Measurements from ENCODE around the gene CLHC1.
"Not testable (repeated sequence)": the region's sequence is repeated elsewhere in the genome, so short reads cannot be mapped to it uniquely, and the experiment has no call there.

CLHC1 gene

GRCh38 chr2:55269645-55269990 lies 37.5 kb upstream of the CLHC1 start:
- peak overlapping the region; percentile 97 for H3K4me3 ChIP-seq (replicated peaks; ENCODE audit: insufficient read depth, low read length)
- peak overlapping the region; percentile 78 for H3K27ac ChIP-seq (replicated peaks)
- H3K27me3 ChIP-seq (ENCODE audit: insufficient read depth, poor library complexity, severe bottlenecking) = no peaks in the 10 kb centered on the region
- TF ChIP-seq, protein P1, sequence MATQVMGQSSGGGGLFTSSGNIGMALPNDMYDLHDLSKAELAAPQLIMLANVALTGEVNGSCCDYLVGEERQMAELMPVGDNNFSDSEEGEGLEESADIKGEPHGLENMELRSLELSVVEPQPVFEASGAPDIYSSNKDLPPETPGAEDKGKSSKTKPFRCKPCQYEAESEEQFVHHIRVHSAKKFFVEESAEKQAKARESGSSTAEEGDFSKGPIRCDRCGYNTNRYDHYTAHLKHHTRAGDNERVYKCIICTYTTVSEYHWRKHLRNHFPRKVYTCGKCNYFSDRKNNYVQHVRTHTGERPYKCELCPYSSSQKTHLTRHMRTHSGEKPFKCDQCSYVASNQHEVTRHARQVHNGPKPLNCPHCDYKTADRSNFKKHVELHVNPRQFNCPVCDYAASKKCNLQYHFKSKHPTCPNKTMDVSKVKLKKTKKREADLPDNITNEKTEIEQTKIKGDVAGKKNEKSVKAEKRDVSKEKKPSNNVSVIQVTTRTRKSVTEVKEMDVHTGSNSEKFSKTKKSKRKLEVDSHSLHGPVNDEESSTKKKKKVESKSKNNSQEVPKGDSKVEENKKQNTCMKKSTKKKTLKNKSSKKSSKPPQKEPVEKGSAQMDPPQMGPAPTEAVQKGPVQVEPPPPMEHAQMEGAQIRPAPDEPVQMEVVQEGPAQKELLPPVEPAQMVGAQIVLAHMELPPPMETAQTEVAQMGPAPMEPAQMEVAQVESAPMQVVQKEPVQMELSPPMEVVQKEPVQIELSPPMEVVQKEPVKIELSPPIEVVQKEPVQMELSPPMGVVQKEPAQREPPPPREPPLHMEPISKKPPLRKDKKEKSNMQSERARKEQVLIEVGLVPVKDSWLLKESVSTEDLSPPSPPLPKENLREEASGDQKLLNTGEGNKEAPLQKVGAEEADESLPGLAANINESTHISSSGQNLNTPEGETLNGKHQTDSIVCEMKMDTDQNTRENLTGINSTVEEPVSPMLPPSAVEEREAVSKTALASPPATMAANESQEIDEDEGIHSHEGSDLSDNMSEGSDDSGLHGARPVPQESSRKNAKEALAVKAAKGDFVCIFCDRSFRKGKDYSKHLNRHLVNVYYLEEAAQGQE (IDR thresholded peaks at IDR 0.05; ENCODE audit: insufficient replicate concordance, low read depth) = no peak
- TF ChIP-seq, protein P2, sequence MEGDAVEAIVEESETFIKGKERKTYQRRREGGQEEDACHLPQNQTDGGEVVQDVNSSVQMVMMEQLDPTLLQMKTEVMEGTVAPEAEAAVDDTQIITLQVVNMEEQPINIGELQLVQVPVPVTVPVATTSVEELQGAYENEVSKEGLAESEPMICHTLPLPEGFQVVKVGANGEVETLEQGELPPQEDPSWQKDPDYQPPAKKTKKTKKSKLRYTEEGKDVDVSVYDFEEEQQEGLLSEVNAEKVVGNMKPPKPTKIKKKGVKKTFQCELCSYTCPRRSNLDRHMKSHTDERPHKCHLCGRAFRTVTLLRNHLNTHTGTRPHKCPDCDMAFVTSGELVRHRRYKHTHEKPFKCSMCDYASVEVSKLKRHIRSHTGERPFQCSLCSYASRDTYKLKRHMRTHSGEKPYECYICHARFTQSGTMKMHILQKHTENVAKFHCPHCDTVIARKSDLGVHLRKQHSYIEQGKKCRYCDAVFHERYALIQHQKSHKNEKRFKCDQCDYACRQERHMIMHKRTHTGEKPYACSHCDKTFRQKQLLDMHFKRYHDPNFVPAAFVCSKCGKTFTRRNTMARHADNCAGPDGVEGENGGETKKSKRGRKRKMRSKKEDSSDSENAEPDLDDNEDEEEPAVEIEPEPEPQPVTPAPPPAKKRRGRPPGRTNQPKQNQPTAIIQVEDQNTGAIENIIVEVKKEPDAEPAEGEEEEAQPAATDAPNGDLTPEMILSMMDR (IDR thresholded peaks at IDR 0.05; ENCODE audit: insufficient read depth, low read length) = no peak
- TF ChIP-seq GABPA (IDR thresholded peaks at IDR 0.05; ENCODE audit: low read depth) (no peak), POLR2AphosphoS5 (IDR thresholded peaks at IDR 0.05; ENCODE audit: low read depth) (no peak), SPI1 (IDR thresholded peaks at IDR 0.05; ENCODE audit: borderline replicate concordance, low read depth) (no peak)
- DNase-seq (ENCODE audit: low read depth in 1 of 2, low spot score in 1 of 2) = peak in 1 of 2 experiments; percentile 6

DNA sequence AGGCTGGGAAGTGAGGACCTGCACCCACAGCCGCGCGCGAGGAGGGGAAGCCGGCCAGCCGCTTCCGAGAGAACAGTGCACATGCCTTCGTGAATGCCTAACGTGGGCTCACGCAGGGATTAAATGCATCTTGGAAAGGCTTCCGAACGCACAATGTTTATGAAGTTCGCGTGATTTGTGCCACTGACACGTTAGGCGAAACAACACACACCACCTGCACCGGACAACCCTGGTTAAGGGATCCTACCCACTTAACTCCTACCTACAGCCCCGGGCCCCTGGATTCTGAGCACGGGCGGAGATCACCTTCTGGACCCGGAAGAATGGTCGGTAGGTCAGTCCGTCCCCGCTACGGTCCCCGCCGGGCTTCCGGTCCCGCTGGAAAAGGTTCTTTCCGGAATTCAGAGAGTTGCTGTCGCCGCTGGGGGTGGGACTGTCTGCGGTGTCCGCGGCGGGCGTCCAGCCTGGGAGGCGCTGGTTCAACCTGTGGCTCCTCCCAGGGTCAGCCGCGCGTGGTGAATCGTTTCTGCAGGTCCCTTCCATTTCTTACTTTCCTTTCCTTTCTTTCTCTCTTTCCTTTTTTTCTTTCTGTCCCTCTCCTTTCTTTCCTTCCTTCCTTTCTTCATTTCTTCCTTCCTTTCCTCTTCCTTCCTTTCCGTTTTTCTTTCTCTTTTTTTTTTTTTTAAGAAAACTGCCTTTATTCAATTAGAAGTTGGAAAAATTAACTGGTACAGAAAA lies 37.0 kb upstream of the CLHC1 start, which contains the start of gene MTIF2:
Gene MTIF2, minus strand, starts transcription at position 325 of the 738 bp plus-strand sequence. CDS start 5,373 bp downstream, outside the sequence.
- peak within 1 kb of the TSS; percentile 97 for H3K4me3 ChIP-seq (replicated peaks; ENCODE audit: insufficient read depth, low read length)
- no peaks in the 10 kb centered on the region for H3K27me3 ChIP-seq (ENCODE audit: insufficient read depth, poor library complexity, severe bottlenecking)
- DNase-seq (ENCODE audit: low read depth in 1 of 2, low spot score in 1 of 2) = peak; percentile 73 to 97
- TF ChIP-seq SPI1 (IDR thresholded peaks at IDR 0.05; ENCODE audit: borderline replicate concordance, low read depth) (no peak), POLR2AphosphoS5 (IDR thresholded peaks at IDR 0.05; ENCODE audit: low read depth) (peak; percentile 94), GABPA (IDR thresholded peaks at IDR 0.05; ENCODE audit: low read depth) (peak; percentile 100)
- TF ChIP-seq, protein P1 (IDR thresholded peaks at IDR 0.05; ENCODE audit: insufficient replicate concordance, low read depth) = peak; percentile 39
- TF ChIP-seq, protein P2 (IDR thresholded peaks at IDR 0.05; ENCODE audit: insufficient read depth, low read length) = no peak
- H3K27ac ChIP-seq (replicated peaks) = peak within 1 kb of the TSS; percentile 78

DNA sequence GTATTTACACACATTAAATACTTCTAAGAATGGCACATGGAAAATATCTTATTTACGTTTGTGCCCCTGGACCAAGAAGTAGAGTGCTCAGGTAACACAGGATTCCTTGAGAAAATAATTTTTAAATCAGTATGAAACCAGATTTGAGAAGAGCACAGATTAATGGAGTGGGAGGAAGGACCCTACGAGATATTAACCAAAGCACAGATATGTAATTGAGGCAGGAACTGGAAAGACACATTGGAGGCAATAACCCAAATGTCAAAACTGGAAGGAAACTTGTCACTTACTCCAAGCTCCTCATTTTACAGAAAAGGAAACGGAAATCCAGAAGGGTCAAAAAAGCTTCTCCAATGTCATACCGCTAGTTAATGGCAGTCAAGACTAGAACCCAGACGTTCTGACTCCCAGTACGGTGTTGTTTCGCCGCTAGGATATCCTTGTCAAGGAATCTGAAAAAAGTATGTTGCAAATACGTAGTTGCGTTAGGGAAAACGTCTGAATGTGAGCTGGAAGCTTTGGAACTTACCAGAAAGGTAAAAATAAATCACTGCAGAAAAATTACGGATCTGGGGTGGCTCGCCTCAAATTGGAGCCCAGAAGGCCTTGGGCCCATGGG lies 36.3 kb upstream of the CLHC1 start:
- Histone ChIP-seq H3K27me3 (ENCODE audit: insufficient read depth, poor library complexity, severe bottlenecking) (no peaks in the 10 kb centered on the region), H3K4me3 (replicated peaks; ENCODE audit: insufficient read depth, low read length) (peak overlapping the region; percentile 97), H3K27ac (replicated peaks) (peak overlapping the region; percentile 78)
- no peak for DNase-seq (ENCODE audit: low read depth in 1 of 2, low spot score in 1 of 2)
- no peak for TF ChIP-seq GABPA (IDR thresholded peaks at IDR 0.05; ENCODE audit: low read depth)
- TF ChIP-seq POLR2AphosphoS5 (IDR thresholded peaks at IDR 0.05; ENCODE audit: low read depth) = no peak
- TF ChIP-seq, protein P2 (IDR thresholded peaks at IDR 0.05; ENCODE audit: insufficient read depth, low read length) = no peak
- TF ChIP-seq, protein P1 (IDR thresholded peaks at IDR 0.05; ENCODE audit: insufficient replicate concordance, low read depth) = no peak
- no peak for TF ChIP-seq SPI1 (IDR thresholded peaks at IDR 0.05; ENCODE audit: borderline replicate concordance, low read depth)

DNA sequence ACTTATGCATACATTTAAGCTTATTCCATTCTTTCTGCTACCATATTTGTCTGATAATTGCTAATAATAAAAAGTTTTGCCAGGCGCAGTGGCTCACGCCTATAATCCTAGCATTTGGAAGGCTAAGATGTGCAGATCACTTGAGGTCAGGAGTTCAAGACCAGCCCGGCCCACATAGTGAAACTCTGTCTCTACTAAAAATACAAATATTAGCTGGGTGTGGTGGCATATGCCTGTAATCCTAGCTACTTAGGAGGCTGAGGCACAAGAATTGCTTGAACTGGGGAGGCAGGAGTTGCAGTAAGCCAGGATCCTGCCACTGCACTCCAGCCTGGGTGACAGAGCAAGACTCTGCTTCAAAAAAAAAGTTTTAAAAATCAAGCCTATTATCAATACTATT lies 27.5 kb upstream of the CLHC1 start:
- H3K27me3 ChIP-seq (ENCODE audit: insufficient read depth, poor library complexity, severe bottlenecking); H3K4me3 ChIP-seq (replicated peaks; ENCODE audit: insufficient read depth, low read length); H3K27ac ChIP-seq (replicated peaks); DNase-seq (ENCODE audit: low read depth in 1 of 2, low spot score in 1 of 2): not testable (repeated sequence)

All from HL-60 (cell line).